DOHH2 (cell line): ENCODE data around the gene BRICD5.

Source experiments
- EZH2phosphoT487 ChIP-seq: fragments of 200-600 bp; sonication (generic); IDR thresholded peaks from 2 replicates; pipeline ENCODE4 v1.6.1; 2017; ENCODE audit warnings: borderline replicate concordance, mild to moderate bottlenecking, antibody characterized with exemption, low read length, moderate library complexity, mixed read lengths
- TF ChIP-seq, protein P1 (sequence below): fragments of 200-600 bp; sonication (generic); IDR thresholded peaks from one replicate; pipeline ENCODE4 v1.5.1; 2014; ENCODE audit warnings: antibody characterized with exemption, mild to moderate bottlenecking, low read depth, low read length; ENCODE audit not compliant: poor library complexity, severe bottlenecking

DNA sequence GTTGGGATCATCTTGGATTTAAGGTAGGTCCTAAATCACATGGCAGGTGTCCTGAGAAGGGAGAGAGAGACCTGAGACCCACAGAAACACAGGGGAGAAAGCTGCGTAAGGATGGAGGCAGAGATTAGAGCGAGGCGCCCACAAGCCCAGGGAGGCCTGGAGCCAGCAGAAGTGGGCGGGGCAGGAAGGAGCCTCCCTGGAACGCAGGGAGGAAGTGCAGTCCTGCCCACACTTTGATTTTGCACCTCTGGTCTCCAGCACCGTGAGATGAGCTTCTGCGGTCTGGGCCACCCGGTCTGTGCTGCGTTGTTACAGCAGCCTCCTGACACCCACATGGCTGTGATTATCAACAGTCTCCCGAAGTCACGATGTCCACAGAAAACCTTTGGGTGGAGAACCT is 31.9 kb upstream of the BRICD5 start:
- TF ChIP-seq, protein P1, sequence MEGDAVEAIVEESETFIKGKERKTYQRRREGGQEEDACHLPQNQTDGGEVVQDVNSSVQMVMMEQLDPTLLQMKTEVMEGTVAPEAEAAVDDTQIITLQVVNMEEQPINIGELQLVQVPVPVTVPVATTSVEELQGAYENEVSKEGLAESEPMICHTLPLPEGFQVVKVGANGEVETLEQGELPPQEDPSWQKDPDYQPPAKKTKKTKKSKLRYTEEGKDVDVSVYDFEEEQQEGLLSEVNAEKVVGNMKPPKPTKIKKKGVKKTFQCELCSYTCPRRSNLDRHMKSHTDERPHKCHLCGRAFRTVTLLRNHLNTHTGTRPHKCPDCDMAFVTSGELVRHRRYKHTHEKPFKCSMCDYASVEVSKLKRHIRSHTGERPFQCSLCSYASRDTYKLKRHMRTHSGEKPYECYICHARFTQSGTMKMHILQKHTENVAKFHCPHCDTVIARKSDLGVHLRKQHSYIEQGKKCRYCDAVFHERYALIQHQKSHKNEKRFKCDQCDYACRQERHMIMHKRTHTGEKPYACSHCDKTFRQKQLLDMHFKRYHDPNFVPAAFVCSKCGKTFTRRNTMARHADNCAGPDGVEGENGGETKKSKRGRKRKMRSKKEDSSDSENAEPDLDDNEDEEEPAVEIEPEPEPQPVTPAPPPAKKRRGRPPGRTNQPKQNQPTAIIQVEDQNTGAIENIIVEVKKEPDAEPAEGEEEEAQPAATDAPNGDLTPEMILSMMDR: no peak
- TF ChIP-seq EZH2phosphoT487: no peak
